ENCODE data around the gene BBS5.
"Not testable (repeated sequence)": the region's sequence is repeated elsewhere in the genome, so short reads cannot be mapped to it uniquely, and the experiment has no call there.

BBS5 gene

DNA sequence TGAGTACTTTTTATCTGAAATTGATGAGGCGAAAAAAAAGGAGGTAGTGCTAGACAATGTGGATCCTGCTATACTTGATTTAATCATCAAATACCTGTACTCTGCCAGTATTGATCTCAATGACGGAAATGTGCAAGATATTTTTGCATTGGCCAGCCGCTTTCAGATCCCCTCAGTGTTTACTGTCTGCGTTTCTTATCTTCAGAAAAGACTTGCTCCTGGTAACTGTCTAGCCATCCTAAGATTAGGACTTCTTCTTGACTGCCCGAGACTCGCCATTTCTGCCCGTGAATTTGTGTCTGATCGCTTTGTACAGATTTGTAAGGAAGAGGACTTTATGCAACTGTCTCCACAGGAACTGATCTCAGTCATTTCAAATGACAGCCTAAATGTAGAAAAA is 30.7 kb downstream of the BBS5 start:
- H3K27me3 ChIP-seq (replicated peaks; ENCODE audit: control insufficient read depth, insufficient read depth, low read length, poor library complexity, severe bottlenecking) = no peaks in the 10 kb centered on the region
- no peaks in the 10 kb centered on the region for H3K4me1 ChIP-seq (ENCODE audit: control insufficient read depth, insufficient read depth, low read length, poor library complexity, severe bottlenecking)
- no peak overlapping the region for H3K27ac ChIP-seq (ENCODE audit: insufficient read depth, low read length, poor library complexity, severe bottlenecking)
- no peak overlapping the region for H3K4me3 ChIP-seq (ENCODE audit: insufficient read depth, low read depth, low read length, poor library complexity, severe bottlenecking)
- DNase-seq = no peak
- H3K9me3 ChIP-seq (ENCODE audit: control insufficient read depth, low read length) = no peaks in the 10 kb centered on the region
- no peaks in the 10 kb centered on the region for H3K36me3 ChIP-seq (ENCODE audit: control insufficient read depth, insufficient read depth, low read length)

- Histone ChIP-seq H3K4me3 (ENCODE audit: insufficient read depth, low read depth, low read length, poor library complexity, severe bottlenecking) (no peak overlapping the region), H3K27me3 (replicated peaks; ENCODE audit: control insufficient read depth, insufficient read depth, low read length, poor library complexity, severe bottlenecking) (no peaks in the 10 kb centered on the region), H3K27ac (ENCODE audit: insufficient read depth, low read length, poor library complexity, severe bottlenecking) (no peak overlapping the region), H3K36me3 (ENCODE audit: control insufficient read depth, insufficient read depth, low read length) (no peaks in the 10 kb centered on the region), H3K9me3 (ENCODE audit: control insufficient read depth, low read length) (no peaks in the 10 kb centered on the region), H3K4me1 (ENCODE audit: control insufficient read depth, insufficient read depth, low read length, poor library complexity, severe bottlenecking) (no peaks in the 10 kb centered on the region)
- DNase-seq = no peak
Measured at GRCh38 chr2:169510496-169510895, 31.2 kb downstream of the BBS5 start.

DNA sequence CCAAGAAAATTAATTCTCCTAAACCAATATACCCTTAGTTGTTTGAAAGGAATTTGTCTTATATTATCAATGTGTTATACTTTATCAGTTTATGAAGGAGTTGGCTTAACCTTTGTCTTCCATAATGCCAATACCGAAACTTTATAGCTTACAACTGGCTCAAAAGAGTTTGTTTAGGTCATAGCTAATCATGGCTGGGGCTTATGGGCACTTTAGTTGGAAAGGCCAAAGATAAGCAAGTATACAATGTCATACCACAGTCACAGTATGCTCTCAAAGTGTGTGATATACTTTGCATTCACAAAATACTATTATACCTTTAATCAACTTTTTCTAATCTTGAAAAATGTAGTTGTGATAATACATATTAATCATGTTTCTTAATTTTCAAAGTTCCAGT is 32.5 kb downstream of the BBS5 start:
- no peak overlapping the region for H3K4me3 ChIP-seq (ENCODE audit: insufficient read depth, low read depth, low read length, poor library complexity, severe bottlenecking)
- no peak for DNase-seq
- H3K27ac ChIP-seq (ENCODE audit: insufficient read depth, low read length, poor library complexity, severe bottlenecking) = no peak overlapping the region
- H3K4me1 ChIP-seq (ENCODE audit: control insufficient read depth, insufficient read depth, low read length, poor library complexity, severe bottlenecking) = no peaks in the 10 kb centered on the region
- H3K27me3 ChIP-seq (replicated peaks; ENCODE audit: control insufficient read depth, insufficient read depth, low read length, poor library complexity, severe bottlenecking) = no peaks in the 10 kb centered on the region
- no peaks in the 10 kb centered on the region for H3K36me3 ChIP-seq (ENCODE audit: control insufficient read depth, insufficient read depth, low read length)
- no peaks in the 10 kb centered on the region for H3K9me3 ChIP-seq (ENCODE audit: control insufficient read depth, low read length)

- no peaks in the 10 kb centered on the region for H3K4me1 ChIP-seq (ENCODE audit: control insufficient read depth, insufficient read depth, low read length, poor library complexity, severe bottlenecking)
- no peak for DNase-seq
- no peak overlapping the region for H3K27ac ChIP-seq (ENCODE audit: insufficient read depth, low read length, poor library complexity, severe bottlenecking)
- no peaks in the 10 kb centered on the region for H3K9me3 ChIP-seq (ENCODE audit: control insufficient read depth, low read length)
- no peaks in the 10 kb centered on the region for H3K27me3 ChIP-seq (replicated peaks; ENCODE audit: control insufficient read depth, insufficient read depth, low read length, poor library complexity, severe bottlenecking)
- no peak overlapping the region for H3K4me3 ChIP-seq (ENCODE audit: insufficient read depth, low read depth, low read length, poor library complexity, severe bottlenecking)
- H3K36me3 ChIP-seq (ENCODE audit: control insufficient read depth, insufficient read depth, low read length) = no peaks in the 10 kb centered on the region
Measured at GRCh38 chr2:169512525-169512924, 33.2 kb downstream of the BBS5 start.

DNA sequence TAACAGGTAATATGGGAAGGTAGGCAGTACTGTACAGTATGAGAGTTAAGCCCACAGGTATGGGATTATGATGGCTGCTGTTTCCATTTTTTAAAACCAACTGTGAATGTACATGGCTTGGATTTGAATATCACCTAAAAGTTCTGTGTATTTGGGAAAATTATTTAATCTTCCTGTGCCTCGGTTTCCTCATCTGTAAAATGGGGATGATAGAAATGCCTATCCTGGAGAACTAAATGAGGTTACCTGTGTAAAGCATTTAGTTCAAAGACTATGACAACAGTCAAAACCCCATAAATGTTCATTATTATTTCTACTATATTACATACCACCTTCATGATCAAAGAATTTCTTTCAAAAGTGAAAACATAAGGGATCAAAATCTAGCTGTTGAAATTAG is 33.8 kb downstream of the BBS5 start:
- no peaks in the 10 kb centered on the region for H3K27me3 ChIP-seq (replicated peaks; ENCODE audit: control insufficient read depth, insufficient read depth, low read length, poor library complexity, severe bottlenecking)
- no peak overlapping the region for H3K27ac ChIP-seq (ENCODE audit: insufficient read depth, low read length, poor library complexity, severe bottlenecking)
- no peaks in the 10 kb centered on the region for H3K4me1 ChIP-seq (ENCODE audit: control insufficient read depth, insufficient read depth, low read length, poor library complexity, severe bottlenecking)
- no peaks in the 10 kb centered on the region for H3K36me3 ChIP-seq (ENCODE audit: control insufficient read depth, insufficient read depth, low read length)
- no peaks in the 10 kb centered on the region for H3K9me3 ChIP-seq (ENCODE audit: control insufficient read depth, low read length)
- DNase-seq = no peak
- H3K4me3 ChIP-seq (ENCODE audit: insufficient read depth, low read depth, low read length, poor library complexity, severe bottlenecking) = no peak overlapping the region

GRCh38 chr2:169513926-169514325 is 34.6 kb downstream of the BBS5 start:
- Histone ChIP-seq H3K27ac (ENCODE audit: insufficient read depth, low read length, poor library complexity, severe bottlenecking) (no peak overlapping the region), H3K36me3 (ENCODE audit: control insufficient read depth, insufficient read depth, low read length) (no peaks in the 10 kb centered on the region), H3K4me1 (ENCODE audit: control insufficient read depth, insufficient read depth, low read length, poor library complexity, severe bottlenecking) (no peaks in the 10 kb centered on the region), H3K9me3 (ENCODE audit: control insufficient read depth, low read length) (no peaks in the 10 kb centered on the region), H3K4me3 (ENCODE audit: insufficient read depth, low read depth, low read length, poor library complexity, severe bottlenecking) (no peak overlapping the region), H3K27me3 (replicated peaks; ENCODE audit: control insufficient read depth, insufficient read depth, low read length, poor library complexity, severe bottlenecking) (no peaks in the 10 kb centered on the region)
- no peak for DNase-seq

DNA sequence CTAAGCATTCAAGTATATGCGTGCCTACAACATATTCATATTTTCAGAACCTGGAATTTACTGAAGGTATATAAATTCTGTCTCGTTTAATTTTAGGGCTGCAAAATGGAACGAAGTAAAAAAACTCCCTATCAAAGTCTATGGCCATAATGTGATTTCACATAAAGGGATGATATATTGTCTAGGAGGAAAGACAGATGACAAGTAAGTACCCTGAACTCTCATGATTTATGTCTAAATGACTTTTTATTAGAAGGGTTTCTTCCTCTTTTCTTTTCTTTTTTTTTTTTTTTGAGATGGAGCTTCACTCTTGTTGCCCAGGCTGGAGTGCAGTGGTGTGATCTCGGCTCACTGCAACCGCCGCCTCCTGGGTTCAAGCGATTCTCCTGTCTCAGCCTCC is 35.5 kb downstream of the BBS5 start:
- H3K27ac ChIP-seq (ENCODE audit: insufficient read depth, low read length, poor library complexity, severe bottlenecking); H3K36me3 ChIP-seq (ENCODE audit: control insufficient read depth, insufficient read depth, low read length); H3K4me3 ChIP-seq (ENCODE audit: insufficient read depth, low read depth, low read length, poor library complexity, severe bottlenecking); H3K4me1 ChIP-seq (ENCODE audit: control insufficient read depth, insufficient read depth, low read length, poor library complexity, severe bottlenecking); H3K9me3 ChIP-seq (ENCODE audit: control insufficient read depth, low read length); DNase-seq; H3K27me3 ChIP-seq (replicated peaks; ENCODE audit: control insufficient read depth, insufficient read depth, low read length, poor library complexity, severe bottlenecking): not testable (repeated sequence)

DNA sequence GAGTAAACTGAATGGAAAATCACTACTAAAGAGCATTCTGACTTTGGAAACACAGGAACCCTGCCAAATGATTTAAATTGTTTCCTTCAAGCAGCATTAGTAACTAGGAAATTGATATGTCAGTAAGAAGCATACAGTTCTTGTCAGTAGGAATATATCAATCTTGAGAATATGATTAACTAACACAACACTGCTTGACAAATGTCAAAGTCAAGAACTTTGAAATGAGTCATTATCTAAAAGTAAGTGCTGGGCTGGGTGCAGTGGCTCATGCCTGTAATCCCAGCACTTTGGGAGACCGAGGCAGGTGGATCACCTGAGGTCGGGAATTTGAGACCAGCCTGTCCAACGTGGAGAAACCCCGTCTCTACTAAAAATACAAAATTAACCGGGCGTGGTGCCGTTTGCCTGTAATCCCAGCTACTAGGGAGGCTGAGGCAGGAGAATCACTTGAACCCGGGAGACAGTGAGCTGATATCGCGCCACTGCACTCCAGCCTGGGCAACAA is 37.2 kb downstream of the BBS5 start:
- not testable (repeated sequence) for H3K27ac ChIP-seq (ENCODE audit: insufficient read depth, low read length, poor library complexity, severe bottlenecking); DNase-seq; H3K4me1 ChIP-seq (ENCODE audit: control insufficient read depth, insufficient read depth, low read length, poor library complexity, severe bottlenecking); H3K4me3 ChIP-seq (ENCODE audit: insufficient read depth, low read depth, low read length, poor library complexity, severe bottlenecking); H3K9me3 ChIP-seq (ENCODE audit: control insufficient read depth, low read length); H3K27me3 ChIP-seq (replicated peaks; ENCODE audit: control insufficient read depth, insufficient read depth, low read length, poor library complexity, severe bottlenecking); H3K36me3 ChIP-seq (ENCODE audit: control insufficient read depth, insufficient read depth, low read length)

- no peaks in the 10 kb centered on the region for H3K27me3 ChIP-seq (replicated peaks; ENCODE audit: control insufficient read depth, insufficient read depth, low read length, poor library complexity, severe bottlenecking)
- DNase-seq = no peak
- no peaks in the 10 kb centered on the region for H3K9me3 ChIP-seq (ENCODE audit: control insufficient read depth, low read length)
Measured at GRCh38 chr2:169520896-169521295, 41.6 kb downstream of the BBS5 start.

DNA sequence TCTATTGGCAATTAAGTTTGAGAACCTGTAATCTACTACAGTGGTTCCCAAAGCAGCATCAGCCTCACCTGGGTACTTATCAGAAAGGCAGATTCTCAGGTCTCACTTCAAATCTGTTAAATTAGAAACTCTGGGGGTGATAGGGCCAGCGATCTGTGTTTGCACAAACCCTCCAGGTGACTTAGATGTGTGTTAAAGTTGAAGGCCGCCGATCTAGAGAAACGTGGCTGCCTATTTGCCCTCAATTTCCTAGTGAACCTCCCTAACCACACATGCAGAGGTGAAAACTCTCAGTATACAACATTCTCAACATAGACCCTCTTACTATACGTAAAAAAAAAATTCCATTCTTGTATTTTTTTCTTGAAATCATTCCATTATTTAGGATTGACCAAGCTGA is 44.4 kb downstream of the BBS5 start:
- H3K4me1 ChIP-seq (ENCODE audit: control insufficient read depth, insufficient read depth, low read length, poor library complexity, severe bottlenecking) = no peaks in the 10 kb centered on the region
- no peaks in the 10 kb centered on the region for H3K27me3 ChIP-seq (replicated peaks; ENCODE audit: control insufficient read depth, insufficient read depth, low read length, poor library complexity, severe bottlenecking)
- H3K4me3 ChIP-seq (ENCODE audit: insufficient read depth, low read depth, low read length, poor library complexity, severe bottlenecking) = no peak overlapping the region
- H3K9me3 ChIP-seq (ENCODE audit: control insufficient read depth, low read length) = no peaks in the 10 kb centered on the region
- no peak for DNase-seq
- no peaks in the 10 kb centered on the region for H3K36me3 ChIP-seq (ENCODE audit: control insufficient read depth, insufficient read depth, low read length)
- H3K27ac ChIP-seq (ENCODE audit: insufficient read depth, low read length, poor library complexity, severe bottlenecking) = no peak overlapping the region

More at GRCh38 chr2:169520896-169521295, 41.6 kb downstream of the BBS5 start:
- Histone ChIP-seq H3K27ac (ENCODE audit: insufficient read depth, low read length, poor library complexity, severe bottlenecking) (no peak overlapping the region), H3K36me3 (ENCODE audit: control insufficient read depth, insufficient read depth, low read length) (no peaks in the 10 kb centered on the region), H3K4me3 (ENCODE audit: insufficient read depth, low read depth, low read length, poor library complexity, severe bottlenecking) (no peak overlapping the region), H3K4me1 (ENCODE audit: control insufficient read depth, insufficient read depth, low read length, poor library complexity, severe bottlenecking) (no peaks in the 10 kb centered on the region)

GRCh38 chr2:169525434-169525833 is 46.1 kb downstream of the BBS5 start:
- Histone ChIP-seq H3K36me3 (ENCODE audit: control insufficient read depth, insufficient read depth, low read length) (peaks cover 5% of the 10 kb centered on the region), H3K27ac (ENCODE audit: insufficient read depth, low read length, poor library complexity, severe bottlenecking) (no peak overlapping the region), H3K4me3 (ENCODE audit: insufficient read depth, low read depth, low read length, poor library complexity, severe bottlenecking) (no peak overlapping the region), H3K4me1 (ENCODE audit: control insufficient read depth, insufficient read depth, low read length, poor library complexity, severe bottlenecking) (no peaks in the 10 kb centered on the region), H3K9me3 (ENCODE audit: control insufficient read depth, low read length) (no peaks in the 10 kb centered on the region), H3K27me3 (replicated peaks; ENCODE audit: control insufficient read depth, insufficient read depth, low read length, poor library complexity, severe bottlenecking) (no peaks in the 10 kb centered on the region)
- no peak for DNase-seq
